ENCODE data around the gene OR10R2.
"Not testable (repeated sequence)": the region's sequence is repeated elsewhere in the genome, so short reads cannot be mapped to it uniquely, and the experiment has no call there.

OR10R2 gene, protein sequence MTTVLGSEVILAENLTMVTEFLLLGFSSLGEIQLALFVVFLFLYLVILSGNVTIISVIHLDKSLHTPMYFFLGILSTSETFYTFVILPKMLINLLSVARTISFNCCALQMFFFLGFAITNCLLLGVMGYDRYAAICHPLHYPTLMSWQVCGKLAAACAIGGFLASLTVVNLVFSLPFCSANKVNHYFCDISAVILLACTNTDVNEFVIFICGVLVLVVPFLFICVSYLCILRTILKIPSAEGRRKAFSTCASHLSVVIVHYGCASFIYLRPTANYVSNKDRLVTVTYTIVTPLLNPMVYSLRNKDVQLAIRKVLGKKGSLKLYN

GRCh38 chr1:158471920-158472319 is at the start of gene OR10R2:
TSS of gene OR10R2 (plus strand) at chr1:158472220. CDS start at chr1:158472326, 106 bp downstream.
- no peak for DNase-seq (ENCODE audit: low read depth in 2 of 3, low spot score in 2 of 3)

DNA sequence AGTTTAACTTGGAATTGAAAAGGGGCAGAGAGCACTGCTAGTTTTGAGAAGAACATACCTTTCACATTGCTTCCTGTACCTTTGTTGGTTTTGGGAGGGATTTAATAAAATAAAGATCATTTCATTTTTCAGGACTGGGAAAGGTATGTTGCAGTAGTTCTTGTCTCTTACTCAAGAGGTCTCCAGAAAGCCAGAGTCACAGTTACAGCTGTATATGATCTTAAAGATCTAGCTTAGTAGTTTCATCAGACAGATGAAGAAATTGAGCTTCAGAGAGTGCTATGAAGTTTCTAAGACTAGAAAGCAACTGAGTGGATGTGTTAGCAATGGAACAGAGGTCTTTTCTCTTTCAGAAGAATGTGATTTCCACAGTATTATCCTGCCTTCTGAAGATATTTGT is 47.0 kb upstream of the OR10R2 start:
- DNase-seq (ENCODE audit: low read depth in 2 of 3, low spot score in 2 of 3), result no peak

- DNase-seq (ENCODE audit: low read depth in 2 of 3, low spot score in 2 of 3), result no peak
These were observed 45.9 kb upstream of the OR10R2 start, which contains the start of gene OR10K2 for GRCh38 chr1:158426137-158426536. TSS of gene OR10K2 (minus strand) at chr1:158426237. CDS start at chr1:158420866, 5,371 bp downstream.

GRCh38 chr1:158430163-158430562 is 41.9 kb upstream of the OR10R2 start:
- DNase-seq (ENCODE audit: low read depth in 2 of 3, low spot score in 2 of 3), result not testable (repeated sequence)

DNA sequence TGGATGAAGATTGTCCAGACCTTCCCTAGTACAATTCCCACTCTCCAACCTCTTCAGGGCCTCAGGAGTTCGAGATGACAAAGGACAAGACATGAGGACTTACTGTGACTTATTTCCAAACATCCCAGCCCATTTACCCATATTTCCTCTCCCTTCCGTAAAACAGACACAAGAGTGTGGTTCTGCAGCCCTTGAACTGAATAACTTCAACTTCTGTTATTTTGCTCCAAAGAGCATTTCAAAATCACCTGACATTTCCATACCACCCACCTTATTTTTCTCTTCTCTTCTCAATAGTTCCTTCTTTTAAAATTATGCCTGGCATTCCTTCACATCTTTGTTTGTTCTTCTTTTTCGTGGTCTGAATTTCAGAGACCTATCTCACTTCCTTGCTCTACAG is 37.3 kb upstream of the OR10R2 start:
- DNase-seq (ENCODE audit: low read depth in 2 of 3, low spot score in 2 of 3), result no peak

- DNase-seq (ENCODE audit: low read depth in 2 of 3, low spot score in 2 of 3), result no peak
These were observed 26.6 kb upstream of the OR10R2 start for GRCh38 chr1:158445376-158445775.

DNA sequence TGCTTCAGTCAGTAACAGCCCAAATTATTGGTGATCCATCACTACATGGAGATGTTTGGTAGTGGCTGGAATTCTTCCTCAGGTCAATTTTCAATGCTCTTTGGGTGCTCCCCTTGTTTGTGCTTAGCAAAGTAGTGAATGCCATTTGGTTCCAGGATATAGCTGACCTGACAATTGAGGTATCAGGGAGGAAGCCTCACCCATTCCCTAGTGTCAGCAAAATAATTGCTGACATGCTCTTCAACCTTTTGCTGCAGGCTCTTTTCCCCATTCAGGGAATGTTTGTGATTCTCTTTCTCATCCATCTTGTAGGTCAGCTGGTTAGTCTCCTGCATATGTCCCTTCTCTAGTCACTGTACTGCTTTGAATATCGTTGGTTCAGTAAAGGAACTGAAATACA is 17.5 kb upstream of the OR10R2 start:
- DNase-seq (ENCODE audit: low read depth in 2 of 3, low spot score in 2 of 3), result no peak

GRCh38 chr1:158457246-158457645 is 14.8 kb upstream of the OR10R2 start:
- no peak for DNase-seq (ENCODE audit: low read depth in 2 of 3, low spot score in 2 of 3)

DNA sequence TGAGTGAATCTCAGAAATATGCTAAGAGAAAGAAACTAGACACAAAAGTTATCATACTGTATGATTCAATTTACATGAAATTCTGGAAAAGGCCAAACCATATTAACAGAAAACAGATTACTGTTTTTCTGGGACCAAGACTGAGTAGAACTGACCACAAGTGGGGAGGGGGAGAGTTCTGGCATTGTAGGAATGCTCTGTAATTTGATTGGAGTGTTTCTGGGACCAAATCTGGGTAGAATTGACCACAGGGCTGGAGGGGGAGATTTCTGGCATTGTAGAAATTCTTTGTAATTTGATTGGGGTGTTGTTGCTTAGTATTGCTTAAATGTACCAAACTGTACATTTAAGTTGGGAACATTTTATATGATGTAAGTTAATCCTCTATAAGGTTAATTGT is 13.8 kb upstream of the OR10R2 start:
- DNase-seq (ENCODE audit: low read depth in 2 of 3, low spot score in 2 of 3), result no peak

DNA sequence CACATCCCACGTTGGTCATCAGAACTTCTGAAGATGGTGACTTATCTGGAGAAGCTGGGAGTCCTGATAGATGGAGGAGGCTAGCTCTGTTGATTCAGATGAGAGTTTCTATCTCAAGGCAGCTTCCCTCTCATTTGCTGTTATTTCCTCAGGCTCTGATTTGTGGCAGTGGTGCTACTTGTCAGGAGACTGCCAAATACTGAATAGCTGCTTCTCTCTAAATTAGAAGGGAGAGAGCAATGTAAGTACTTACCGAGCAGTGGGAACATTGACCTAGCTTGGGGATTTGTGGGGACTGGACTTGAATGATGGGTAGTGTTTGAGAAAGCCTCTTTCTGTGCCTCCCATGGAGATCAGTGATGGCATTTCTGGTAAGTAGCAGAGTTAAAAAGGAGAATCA is 10.5 kb upstream of the OR10R2 start, which contains the start of gene OR10K1:
Gene OR10K1, plus strand, starts transcription at position 301 of the 400 bp plus-strand sequence. CDS start 3,728 bp downstream, outside the sequence.
- DNase-seq (ENCODE audit: low read depth in 2 of 3, low spot score in 2 of 3), result no peak

- no peak for DNase-seq (ENCODE audit: low read depth in 2 of 3, low spot score in 2 of 3)
These were observed 13.4 kb downstream of the OR10R2 start for GRCh38 chr1:158485455-158485854.

- DNase-seq (ENCODE audit: low read depth in 2 of 3, low spot score in 2 of 3), result no peak
These were observed 19.3 kb downstream of the OR10R2 start for GRCh38 chr1:158491316-158491715.

DNA sequence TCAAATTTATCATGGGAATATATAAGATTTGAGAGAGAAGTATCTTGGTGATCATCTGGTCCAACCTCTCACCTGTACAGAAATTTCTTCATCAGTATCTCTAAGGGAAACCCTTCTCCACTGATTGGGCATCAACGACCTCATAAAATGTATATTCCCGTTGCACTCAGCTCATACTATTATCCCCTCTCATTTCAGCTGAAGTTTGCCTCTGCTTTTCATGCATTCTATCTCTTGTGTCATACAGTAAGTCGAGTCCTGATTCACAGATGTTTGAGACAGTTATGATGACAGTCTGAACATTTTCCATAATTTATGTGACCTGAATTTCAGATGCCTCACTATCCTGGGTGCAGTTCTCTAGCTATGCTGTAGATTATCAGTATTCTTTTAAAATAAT is 21.0 kb downstream of the OR10R2 start:
- no peak for DNase-seq (ENCODE audit: low read depth in 2 of 3, low spot score in 2 of 3)

GRCh38 chr1:158494796-158495195 is 22.8 kb downstream of the OR10R2 start:
- DNase-seq (ENCODE audit: low read depth in 2 of 3, low spot score in 2 of 3), result no peak

- DNase-seq (ENCODE audit: low read depth in 2 of 3, low spot score in 2 of 3), result no peak
These were observed 24.4 kb downstream of the OR10R2 start for GRCh38 chr1:158496374-158496773.

DNA sequence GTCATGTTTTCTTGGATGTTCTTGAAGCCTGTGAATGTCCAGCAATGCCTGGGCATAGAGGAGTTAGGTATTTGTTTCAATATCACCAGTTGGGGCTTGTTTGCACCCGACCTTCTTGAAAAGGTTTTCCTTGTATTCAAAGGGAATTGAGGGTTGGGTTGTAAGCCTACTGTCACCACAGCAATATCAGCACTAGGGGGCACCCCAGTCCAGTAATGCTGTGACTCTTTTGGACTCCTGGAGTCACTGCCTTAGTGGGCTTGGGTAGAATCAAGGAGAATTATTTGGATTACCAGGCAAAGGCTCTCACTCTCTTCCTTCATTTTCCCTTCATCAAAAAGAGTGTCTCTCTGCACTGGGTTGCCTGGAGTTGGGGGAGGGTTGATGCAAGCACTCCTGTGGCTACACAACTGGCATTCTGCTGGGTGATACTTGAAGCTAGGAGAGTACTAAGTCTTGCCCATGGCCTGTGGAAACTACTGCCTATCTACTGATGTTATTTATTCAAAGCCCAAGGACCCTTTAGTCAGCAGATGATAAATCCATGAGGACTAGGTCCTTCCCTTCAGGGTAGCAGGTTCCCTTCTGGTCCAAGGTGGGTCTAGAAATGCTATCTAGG is 34.5 kb downstream of the OR10R2 start:
- no peak for DNase-seq (ENCODE audit: low read depth in 2 of 3, low spot score in 2 of 3)

DNA sequence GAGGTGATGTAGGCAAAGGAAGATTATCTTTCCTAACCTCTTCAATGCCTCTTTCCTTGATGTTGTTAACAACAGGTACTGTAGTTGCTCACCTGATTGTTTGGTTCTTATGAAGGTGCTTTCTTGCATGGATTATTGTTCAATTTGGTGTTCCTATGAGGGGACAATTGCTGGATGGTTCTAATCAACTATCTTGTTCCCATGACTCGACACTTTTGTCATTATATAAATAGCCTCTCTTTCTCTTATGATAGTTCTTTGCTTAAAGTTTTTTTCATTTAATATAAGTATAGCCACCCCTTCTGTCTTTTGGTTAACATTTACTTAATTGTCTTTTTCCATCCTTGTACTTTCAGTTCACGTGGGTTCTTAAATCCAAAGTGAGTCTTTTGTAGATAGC is 35.5 kb downstream of the OR10R2 start:
- DNase-seq (ENCODE audit: low read depth in 2 of 3, low spot score in 2 of 3), result no peak

- no peak for DNase-seq (ENCODE audit: low read depth in 2 of 3, low spot score in 2 of 3)
These were observed 37.6 kb downstream of the OR10R2 start for GRCh38 chr1:158509471-158510156.

DNA sequence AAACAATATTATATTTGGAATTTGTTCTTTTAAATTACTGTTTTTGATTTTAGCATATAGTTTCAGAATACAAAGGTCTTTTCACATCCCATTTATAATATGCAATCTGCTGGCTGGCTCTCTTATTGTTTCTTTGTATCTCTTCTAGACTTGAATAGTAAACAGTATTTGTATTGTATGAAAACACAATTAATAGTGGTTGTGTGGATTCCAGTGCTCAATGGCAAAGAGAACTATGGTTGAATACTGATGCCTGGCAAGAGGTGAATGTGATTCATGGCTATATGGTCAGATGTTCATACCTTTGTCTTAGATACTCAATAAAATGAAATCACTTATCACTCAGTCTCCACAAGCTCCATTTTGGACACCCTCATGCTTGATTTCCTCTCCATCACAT is 44.9 kb downstream of the OR10R2 start:
- DNase-seq (ENCODE audit: low read depth in 2 of 3, low spot score in 2 of 3), result no peak

- no peak for DNase-seq (ENCODE audit: low read depth in 2 of 3, low spot score in 2 of 3)
These were observed 48.0 kb downstream of the OR10R2 start for GRCh38 chr1:158520021-158520420.

DNA sequence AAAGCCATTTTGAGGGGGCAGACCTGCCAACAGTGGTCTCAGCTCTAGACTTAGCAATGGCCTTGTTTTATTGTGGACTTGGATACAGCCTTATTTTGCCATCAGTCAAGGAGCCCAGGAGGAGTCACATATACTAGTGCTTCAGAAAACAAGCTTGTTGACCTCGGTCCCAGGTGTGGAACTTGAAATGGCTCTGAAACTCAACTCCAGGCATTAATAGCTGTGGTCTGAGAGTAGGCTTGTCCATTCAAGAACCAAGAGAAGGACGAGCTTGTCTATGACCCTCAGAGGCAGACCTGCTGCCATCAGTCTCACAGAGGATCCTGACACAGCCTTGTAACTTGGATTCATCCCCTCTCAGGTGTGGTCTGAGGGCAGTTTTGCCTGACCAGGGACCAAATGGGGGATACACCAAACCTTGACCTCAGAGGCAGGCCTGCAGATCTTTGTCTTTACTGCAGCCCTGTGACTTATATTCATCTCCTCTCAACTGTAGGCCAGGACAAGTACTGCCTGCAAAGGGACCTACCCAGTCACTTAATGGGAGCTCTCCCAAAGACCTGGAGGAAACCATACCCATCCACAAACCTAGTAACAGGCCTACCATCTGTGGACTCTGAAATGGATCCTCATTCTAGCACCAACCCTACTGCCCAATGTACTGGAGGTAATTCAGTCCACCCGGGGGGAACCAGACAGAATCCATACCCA is 49.1 kb downstream of the OR10R2 start:
- DNase-seq (ENCODE audit: low read depth in 2 of 3, low spot score in 2 of 3), result no peak

All from activated CD8-positive, alpha-beta memory T cell treated with anti-CD3 and anti-CD28 coated beads for 48 hours (primary cell).